H1 (cell line): Measurements from ENCODE around the gene KRT222. TPM values are rescaled to one million over a fixed set of nuclear protein-coding genes. Genes with fewer than 3 reads are reported as not detected.

ENCODE experiments used
- CTCF ChIA-PET: fragments of 300-600 bp; sonication (Branson Sonifier 250); formaldehyde crosslinking; loops from one replicate; lab custom pipeline; 2021; ENCODE audit not compliant: partially characterized antibody; lab: Charles Lee
- POLR2A ChIA-PET: fragments of 300-600 bp; sonication (Branson Sonifier 250); formaldehyde crosslinking; loops from one replicate; lab custom pipeline; 2021; ENCODE audit warnings: inconsistent platforms; ENCODE audit not compliant: partially characterized antibody; lab: Charles Lee
- DNase-seq, 2 experiments: peaks; one replicate each; pipeline versions ENCODE4 v3.0.0 to v3.0.0-alpha.2; 2010 to 2022; ENCODE audit warnings: low spot score in 2 of 2, low read depth in 1 of 2, mixed read lengths in 1 of 2
- FAIRE-seq: peaks from 2 replicates; lab custom pipeline; 2011; peaks lifted over from hg19 to GRCh38; lab: Jason Lieb, UNC
- H2AFZ ChIP-seq: 2 replicates; pipeline ENCODE4 v1.8.1; 2012; ENCODE audit warnings: low read length, inconsistent platforms
- H2AK5ac ChIP-seq: 2 replicates; pipeline ENCODE4 v1.6.1; 2013; ENCODE audit warnings: low read depth, low read length
- H2BK120ac ChIP-seq: replicated peaks from 2 replicates; pipeline ENCODE3; 2013; ENCODE audit warnings: low read depth, low read length, inconsistent platforms
- H2BK12ac ChIP-seq: 2 replicates; pipeline ENCODE4 v1.6.1; 2013; ENCODE audit warnings: low read depth, low read length
- H2BK15ac ChIP-seq: 2 replicates; pipeline ENCODE4 v1.6.1; 2013; ENCODE audit warnings: low read length
- H2BK20ac ChIP-seq: 2 replicates; pipeline ENCODE4 v1.6.1; 2013; ENCODE audit warnings: low read length
- H2BK5ac ChIP-seq: 2 replicates; pipeline ENCODE4 v1.6.1; 2013; ENCODE audit warnings: low read depth, low read length
- H3K14ac ChIP-seq: 2 replicates; pipeline ENCODE4 v1.6.1; 2013; ENCODE audit warnings: inconsistent platforms; ENCODE audit not compliant: insufficient read length
- H3K18ac ChIP-seq: 2 replicates; pipeline ENCODE4 v1.6.1; 2013; ENCODE audit warnings: low read length; ENCODE audit errors: extremely low read depth
- H3K23ac ChIP-seq: 2 replicates; pipeline ENCODE4 v1.6.1; 2013; ENCODE audit warnings: inconsistent platforms; ENCODE audit not compliant: insufficient read length
- H3K23me2 ChIP-seq: 2 replicates; pipeline ENCODE4 v1.6.1; 2013; ENCODE audit warnings: low read depth, low read length
- H3K27ac ChIP-seq: 2 replicates; pipeline ENCODE4 v1.6.1; 2011; ENCODE audit warnings: low read depth, low read length, inconsistent platforms
- H3K27me3 ChIP-seq, 4 experiments: replicated peaks in 1 of 4; 1 replicate in 1 of 4; 2 replicates in 3 of 4; pipeline versions ENCODE4 v1.6.1 to v1.8.1; 2011 to 2013; ENCODE audit warnings: low read length in 3 of 4, mild to moderate bottlenecking in 3 of 4, inconsistent platforms in 2 of 4, mixed read lengths in 2 of 4, moderate library complexity in 1 of 4; ENCODE audit not compliant: control insufficient read depth in 3 of 4, insufficient read depth in 3 of 4; ENCODE audit errors: extremely low read depth in 1 of 4
- H3K36me3 ChIP-seq, 4 experiments: 2 replicates each; pipeline versions ENCODE4 v1.6.1 to v1.8.1; 2011 to 2013; ENCODE audit warnings: mild to moderate bottlenecking in 4 of 4, low read length in 3 of 4, moderate library complexity in 2 of 4, control low read depth in 1 of 4, inconsistent platforms in 1 of 4; ENCODE audit not compliant: insufficient read depth in 4 of 4, control insufficient read depth in 2 of 4
- H3K4ac ChIP-seq: replicated peaks from 2 replicates; pipeline ENCODE3; 2013; ENCODE audit warnings: low read length, low read depth, mixed read lengths, inconsistent platforms; ENCODE audit not compliant: insufficient read length
- H3K4me1 ChIP-seq, 4 experiments: replicated peaks in 1 of 4; 1 replicate in 1 of 4; 2 replicates in 3 of 4; pipeline versions ENCODE4 v1.6.1 to v1.8.1; 2011 to 2013; ENCODE audit warnings: low read length in 3 of 4, inconsistent platforms in 2 of 4, mixed read lengths in 1 of 4; ENCODE audit not compliant: insufficient read depth in 4 of 4, control insufficient read depth in 3 of 4
- H3K4me2 ChIP-seq, 2 experiments: 2 replicates each; pipeline versions ENCODE4 v1.6.1 to v1.8.1; 2011 to 2013; ENCODE audit warnings: low read depth in 2 of 2, low read length in 2 of 2, control low read depth in 1 of 2, inconsistent platforms in 1 of 2, mild to moderate bottlenecking in 1 of 2; ENCODE audit not compliant: insufficient read depth in 1 of 2
- H3K4me3 ChIP-seq, 4 experiments: fragments of 200-600, 300-600 bp in 1 of 4; sonication (generic), shearing (Covaris generic), sonication (Bioruptor Twin) in 1 of 4; 2 replicates each; pipeline versions ENCODE4 v1.5.1 to v1.8.1; 2011 to 2016; ENCODE audit warnings: low read length in 4 of 4, low read depth in 3 of 4, control low read depth in 2 of 4, inconsistent platforms in 2 of 4, mild to moderate bottlenecking in 2 of 4, mixed read lengths in 1 of 4, moderate library complexity in 1 of 4; ENCODE audit not compliant: insufficient read depth in 2 of 4; ENCODE audit errors: extremely low read depth in 1 of 4
- H3K56ac ChIP-seq: replicated peaks from 2 replicates; pipeline ENCODE3; 2013; ENCODE audit warnings: low read depth, mild to moderate bottlenecking, mixed read lengths, low read length, inconsistent platforms; ENCODE audit not compliant: insufficient read length
- H3K79me1 ChIP-seq: 2 replicates; pipeline ENCODE4 v1.6.1; 2013; ENCODE audit warnings: low read depth, low read length, control low read depth
- H3K79me2 ChIP-seq, 2 experiments: 2 replicates each; pipeline versions ENCODE4 v1.6.1 to v1.8.1; 2012 to 2013; ENCODE audit warnings: low read length in 2 of 2, mild to moderate bottlenecking in 2 of 2, inconsistent platforms in 1 of 2; ENCODE audit not compliant: insufficient read depth in 2 of 2, control insufficient read depth in 1 of 2
- H3K9ac ChIP-seq, 4 experiments: replicated peaks in 1 of 4; 1 replicate in 1 of 4; 2 replicates in 3 of 4; pipeline versions ENCODE4 v1.6.1 to v1.8.1; 2011 to 2013; ENCODE audit warnings: low read depth in 3 of 4, low read length in 3 of 4, control low read depth in 2 of 4, mild to moderate bottlenecking in 2 of 4, moderate library complexity in 2 of 4, inconsistent platforms in 1 of 4; ENCODE audit errors: extremely low read depth in 1 of 4
- H3K9me3 ChIP-seq, 2 experiments: 2 replicates each; pipeline versions ENCODE4 v1.6.1 to v1.8.1; 2012 to 2013; ENCODE audit warnings: mild to moderate bottlenecking in 2 of 2, moderate library complexity in 2 of 2, control low read depth in 1 of 2, inconsistent platforms in 1 of 2, low read depth in 1 of 2, low read length in 1 of 2, mixed read lengths in 1 of 2; ENCODE audit not compliant: insufficient read depth in 2 of 2
- H4K20me1 ChIP-seq, 2 experiments: replicated peaks in 1 of 2; 2 replicates each; pipeline versions ENCODE3 to v1.8.1; 2011 to 2013; ENCODE audit warnings: inconsistent platforms in 2 of 2, low read length in 2 of 2, mild to moderate bottlenecking in 1 of 2; ENCODE audit not compliant: insufficient read depth in 2 of 2, control insufficient read depth in 1 of 2
- H4K5ac ChIP-seq: 2 replicates; pipeline ENCODE4 v1.6.1; 2013; ENCODE audit warnings: low read length, low read depth, mixed read lengths, inconsistent platforms; ENCODE audit not compliant: insufficient read length
- H4K8ac ChIP-seq: 2 replicates; pipeline ENCODE4 v1.8.0; 2013; ENCODE audit warnings: mild to moderate bottlenecking, moderate library complexity, low read length, inconsistent platforms; ENCODE audit not compliant: insufficient read depth; ENCODE audit errors: extremely low read depth
- H4K91ac ChIP-seq: replicated peaks from 2 replicates; pipeline ENCODE3; 2013; ENCODE audit warnings: low read length, mixed read lengths, inconsistent platforms; ENCODE audit not compliant: insufficient read length
- CHD1 ChIP-seq: IDR thresholded peaks from 2 replicates; pipeline ENCODE4 v1.6.1; 2012; ENCODE audit warnings: low read depth, low read length, improper control_type of control experiment
- CTCF ChIP-seq, 3 experiments: IDR thresholded peaks; 1 replicate in 2 of 3; 2 replicates in 1 of 3; pipeline versions ENCODE4 v1.5.1 to v1.6.1; 2011; ENCODE audit warnings: low read length in 3 of 3, mild to moderate bottlenecking in 3 of 3, inconsistent platforms in 2 of 3, low read depth in 1 of 3, moderate library complexity in 1 of 3; ENCODE audit not compliant: insufficient read depth in 1 of 3; ENCODE audit errors: control extremely low read depth in 1 of 3
- FOSL1 ChIP-seq: IDR thresholded peaks from 2 replicates; pipeline ENCODE4 v1.6.1; 2011; ENCODE audit warnings: mild to moderate bottlenecking, low read depth, low read length, moderate library complexity; ENCODE audit not compliant: insufficient read depth
- GABPA ChIP-seq: IDR thresholded peaks from 2 replicates; pipeline ENCODE4 v1.6.1; 2011; ENCODE audit warnings: mild to moderate bottlenecking, low read length, moderate library complexity, borderline replicate concordance; ENCODE audit not compliant: insufficient read depth
- HDAC2 ChIP-seq, 2 experiments: fragments of 300-600 bp in 1 of 2; sonication (generic) in 1 of 2; IDR thresholded peaks; 2 replicates each; pipeline ENCODE4 v1.6.1; 2011 to 2012; ENCODE audit warnings: low read depth in 2 of 2, low read length in 2 of 2, mild to moderate bottlenecking in 2 of 2, moderate library complexity in 2 of 2, borderline replicate concordance in 1 of 2, inconsistent platforms in 1 of 2
- RBBP5 ChIP-seq: IDR thresholded peaks from 2 replicates; pipeline ENCODE4 v1.7.1; 2012; ENCODE audit warnings: low read depth, mild to moderate bottlenecking, inconsistent platforms, low read length, moderate library complexity, borderline replicate concordance
- SIN3A ChIP-seq, 2 experiments: IDR thresholded peaks in 1 of 2; conservative IDR thresholded peaks in 1 of 2; 2 replicates each; pipeline ENCODE4 v1.6.1; 2011 to 2012; ENCODE audit warnings: low read length in 2 of 2, improper control_type of control experiment in 1 of 2, low read depth in 1 of 2, mild to moderate bottlenecking in 1 of 2
- ZNF274 ChIP-seq: IDR thresholded peaks from 2 replicates; pipeline ENCODE4 v1.7.0; 2012; ENCODE audit warnings: low read length, borderline replicate concordance; ENCODE audit errors: extremely low read depth
- WGBS, 2 experiments: shearing (Covaris generic) in 1 of 2; methylation state at CpG; one replicate each; pipeline versions ENCODE4 v1.1.6 to v1.1.7; 2013 to 2015; ENCODE audit warnings: low lambda C conversion rate in 2 of 2, mixed read lengths in 2 of 2, inconsistent platforms in 1 of 2, low coverage in 1 of 2, missing lambda C conversion rate in 1 of 2; ENCODE audit not compliant: insufficient replicate concordance in 2 of 2, insufficient coverage in 1 of 2, insufficient read length in 1 of 2; ENCODE audit errors: extremely low coverage in 1 of 2, missing lambda C conversion rate in 1 of 2; 5-methylcytosine and 5-hydroxymethylcytosine counted together
- polyA plus RNA-seq, 7 experiments: library from polyadenylated mRNA; depleted of rRNA in 3 of 7; stranded (reverse) in 5 of 7; unstranded in 2 of 7; fragments of >200 nt in 5 of 7; fragments of 200-250 nt in 2 of 7; gene quantifications; 1 replicate in 5 of 7; 2 replicates in 1 of 7; 4 replicates in 1 of 7; pipeline versions ENCODE4 v1.2.1 to v1.2.3, GENCODE V29; 2011 to 2013; ENCODE audit warnings: missing spikeins in 2 of 7, mixed read lengths in 2 of 7
- total RNA-seq: library from RNA; stranded (reverse); fragmentation: NEBNext Ultra II Directional; extraction: Animal tissue kit (Norgen Biotek cat#: 25700); gene quantifications from 2 replicates; pipeline ENCODE4 v1.2.1, GENCODE V29; 2021

The KRT222 gene
- total and polyA plus RNA-seq, 2 of the 8 experiments (the other 6 are each of a cell fraction or from before 2014, with no cell fraction given) = 0.08 to 0.61 TPM

GRCh38 chr17:40618754-40619625 is 46.0 kb downstream of the KRT222 start:
- Histone ChIP-seq H4K8ac (no peak overlapping the region; the same call in 1 of the 2 replicates), H2AFZ (no peak overlapping the region), H3K9me3 (no peaks in the 10 kb centered on the region), H3K56ac (no peak overlapping the region), H3K79me2 (no peaks in the 10 kb centered on the region), H3K4ac (no peak overlapping the region), H3K4me3 (no peak overlapping the region), H4K20me1 (no peaks in the 10 kb centered on the region), H3K23ac (no peak overlapping the region), H3K79me1 (no peaks in the 10 kb centered on the region), H4K5ac (no peak overlapping the region), H3K18ac (no peak overlapping the region), H2BK5ac (no peak overlapping the region), H2AK5ac (no peak overlapping the region), H2BK12ac (no peak overlapping the region), H3K23me2 (no peaks in the 10 kb centered on the region), H4K91ac (no peak overlapping the region), H3K27ac (no peak overlapping the region), H3K27me3 (no peaks in the 10 kb centered on the region), H3K4me2 (no peak overlapping the region), H2BK15ac (no peak overlapping the region), H2BK20ac (no peak overlapping the region), H3K36me3 (no peaks in the 10 kb centered on the region), H2BK120ac (no peak overlapping the region), H3K4me1 (no peaks in the 10 kb centered on the region), H3K14ac (no peak overlapping the region), H3K9ac (no peak overlapping the region)
- ChIA-PET POLR2A (interaction anchor here (1.1 to 1.8 kb wide), 2 partner anchors 10 to 28 kb away, joined by 3 to 5 read pairs; no protein-coding TSS in a partner anchor), CTCF (interaction anchor here (0.5 to 4.4 kb wide), 31 partner anchors 9 to 1632 kb away, joined by 3 to 43 read pairs (median 4); partner anchors contain the start of gene KRT222)
- 92% methylated on average over 16 of the region's 16 CpGs; no CpG with 5 or more reads in 1 of the 2 experiments for WGBS, 2 experiments
- FAIRE-seq (no peak), DNase-seq (no peak)
- no peak for TF ChIP-seq HDAC2 (IDR thresholded peaks at IDR 0.05; ENCODE audit: borderline replicate concordance in 1 of 2, low read depth in 2 of 2, low read length in 2 of 2)
- TF ChIP-seq GABPA = no peak
- no peak for TF ChIP-seq CHD1
- no peak for TF ChIP-seq FOSL1
- TF ChIP-seq ZNF274 = no peak
- no peak for TF ChIP-seq CTCF (IDR thresholded peaks at IDR 0.05; ENCODE audit: control extremely low read depth in 1 of 3, insufficient read depth in 1 of 3, low read depth in 1 of 3, low read length in 3 of 3)
- TF ChIP-seq SIN3A (conservative IDR thresholded peaks at IDR 0.05 in 1 of 2, IDR thresholded peaks at IDR 0.05 in 1 of 2; ENCODE audit: low read depth in 1 of 2, low read length in 2 of 2) = no peak
- no peak for TF ChIP-seq RBBP5
